GM18517 (cell line): ENCODE results near the gene PILRB.
"Not testable (repeated sequence)": the region's sequence is repeated elsewhere in the genome, so short reads cannot be mapped to it uniquely, and the experiment has no call there.

Experiments
- ATAC-seq: cut with Tn5 transposase; IDR thresholded peaks from one replicate; pipeline ENCODE4 v1.9.1; 2021; ENCODE audit warnings: mild to moderate bottlenecking, moderate library complexity; ENCODE audit not compliant: unreplicated experiment

The PILRB gene

DNA sequence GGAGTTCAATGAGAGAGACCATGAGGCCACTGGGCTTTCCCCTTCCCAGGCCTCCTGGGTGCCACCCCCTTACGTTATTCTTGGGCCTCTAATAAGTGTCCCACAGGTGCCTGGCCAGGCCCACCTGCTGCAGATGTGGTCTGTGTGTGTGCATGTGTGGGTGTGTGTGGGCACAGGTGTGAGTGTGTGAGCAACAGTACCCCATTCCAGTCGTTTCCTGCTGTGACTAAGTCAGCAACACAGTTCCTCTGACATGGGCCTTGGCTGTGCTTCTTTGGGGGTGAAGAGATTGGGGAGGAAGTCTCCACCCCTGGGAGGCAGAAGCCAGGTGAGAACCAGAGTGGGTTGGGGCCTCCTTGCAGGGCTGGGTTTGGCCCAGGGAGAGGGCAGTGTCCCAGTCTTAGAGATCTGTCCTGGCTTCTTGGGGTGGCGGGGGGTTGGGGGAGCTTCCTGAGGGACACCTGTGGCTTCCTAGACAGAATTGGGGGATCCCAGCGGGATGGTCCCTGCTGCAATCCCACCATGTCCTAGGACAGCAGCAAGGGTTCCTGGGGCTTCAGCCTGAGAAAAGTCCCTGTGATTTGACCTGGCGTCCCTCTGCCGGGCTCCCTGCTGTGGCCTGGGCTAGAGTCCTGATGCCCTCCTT lies 4.1 kb upstream of the PILRB start:
- ATAC-seq = no peak

DNA sequence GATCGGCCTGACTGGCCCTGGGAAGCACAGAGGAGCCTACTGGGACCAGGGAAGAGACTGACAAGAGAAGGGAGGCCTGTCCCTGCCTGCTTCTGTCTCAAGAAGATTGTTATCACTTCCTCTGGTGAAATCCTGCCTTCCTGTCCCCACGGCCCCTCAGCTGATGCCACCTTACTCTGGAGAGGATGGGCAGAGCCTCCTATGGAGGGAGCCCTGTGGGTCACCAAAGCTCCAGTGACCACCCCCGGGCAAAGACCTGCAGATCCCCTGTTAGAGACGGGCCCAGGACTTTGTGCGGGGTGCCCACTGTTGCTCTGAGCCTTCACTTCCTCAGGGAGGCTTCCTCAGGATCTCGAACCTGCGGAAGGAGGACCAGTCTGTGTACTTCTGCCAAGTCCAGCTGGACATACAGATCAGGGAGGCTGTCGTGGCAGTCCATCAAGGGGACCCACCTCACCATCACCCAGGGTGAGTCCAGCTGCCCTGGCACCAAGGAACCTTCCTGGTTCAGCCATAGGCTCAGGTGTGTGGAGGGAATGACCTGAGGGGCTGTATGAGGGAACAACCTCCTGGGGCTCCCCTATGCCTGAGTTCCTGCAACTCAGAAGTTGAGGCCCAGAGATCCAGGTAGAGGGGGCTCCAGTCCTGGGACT lies 1.4 kb upstream of the PILRB start:
- ATAC-seq = no peak

DNA sequence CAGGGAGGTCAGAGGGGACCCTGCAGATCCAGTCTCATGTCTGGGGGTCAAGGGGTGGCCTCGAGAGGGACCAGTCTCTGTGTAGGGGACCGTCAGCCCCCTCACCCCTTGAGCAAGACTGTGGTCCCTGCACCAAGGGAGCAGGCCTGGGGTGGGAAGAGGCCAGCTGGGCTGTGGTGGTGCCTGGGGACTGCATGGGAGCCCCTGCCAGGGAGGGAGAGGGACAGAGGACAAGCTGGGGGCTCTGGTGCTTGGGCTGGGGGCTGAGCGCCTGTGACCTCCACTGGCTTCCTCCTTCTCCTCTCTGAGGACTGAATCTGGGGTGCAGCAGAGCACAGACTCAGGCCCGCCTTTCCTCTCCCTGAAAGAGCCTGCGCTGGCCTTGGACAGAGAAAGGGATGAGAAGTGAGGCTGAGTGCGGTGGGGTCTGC lies 771 bp upstream of the PILRB start:
- no peak for ATAC-seq

DNA sequence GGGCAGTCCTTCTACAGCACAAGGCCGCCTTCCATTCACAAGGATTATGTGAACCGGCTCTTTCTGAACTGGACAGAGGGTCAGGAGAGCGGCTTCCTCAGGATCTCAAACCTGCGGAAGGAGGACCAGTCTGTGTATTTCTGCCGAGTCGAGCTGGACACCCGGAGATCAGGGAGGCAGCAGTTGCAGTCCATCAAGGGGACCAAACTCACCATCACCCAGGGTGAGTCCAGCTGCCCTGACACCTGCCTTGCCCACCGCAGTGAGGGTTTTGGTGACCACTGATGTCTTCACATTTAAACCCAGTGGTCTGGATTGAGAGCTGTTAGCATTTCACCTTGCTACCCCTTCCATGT lies 918 bp downstream of the PILRB start:
- ATAC-seq = no peak

DNA sequence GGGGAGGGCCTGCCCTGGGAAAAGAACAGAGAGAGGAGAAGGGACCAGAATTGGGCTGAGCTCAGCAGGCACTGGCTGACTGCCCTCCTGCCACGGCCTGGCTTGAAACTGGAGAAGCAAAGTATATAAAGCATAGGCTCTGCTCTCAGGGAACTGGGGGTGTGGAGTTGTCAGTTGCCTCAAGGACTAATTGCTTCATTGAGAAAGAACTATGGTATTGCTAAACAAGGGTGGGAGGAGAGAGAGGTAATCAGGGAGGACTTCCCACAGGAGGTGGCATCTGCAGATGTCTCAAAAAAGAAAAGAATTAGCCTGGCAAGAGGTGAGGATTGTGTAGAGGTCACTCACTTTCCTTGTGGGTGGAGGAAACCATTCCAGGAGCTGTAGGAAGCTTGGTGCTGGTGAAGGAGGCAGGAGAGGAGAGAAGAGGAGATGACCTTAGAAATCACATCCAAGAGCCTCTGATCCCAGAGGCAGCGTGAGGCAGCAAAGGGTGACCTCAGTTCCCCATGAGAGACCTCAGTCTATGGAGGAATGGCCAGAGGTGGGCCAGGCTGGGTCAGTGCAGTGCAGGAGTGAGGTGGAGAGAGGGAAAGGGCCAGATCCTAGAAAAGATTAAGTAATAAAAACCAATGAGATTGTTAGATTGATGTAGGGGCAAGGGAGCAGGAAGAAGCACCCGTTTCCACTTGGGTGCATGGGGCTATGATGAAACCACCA lies 2.4 kb downstream of the PILRB start:
- ATAC-seq = no peak

DNA sequence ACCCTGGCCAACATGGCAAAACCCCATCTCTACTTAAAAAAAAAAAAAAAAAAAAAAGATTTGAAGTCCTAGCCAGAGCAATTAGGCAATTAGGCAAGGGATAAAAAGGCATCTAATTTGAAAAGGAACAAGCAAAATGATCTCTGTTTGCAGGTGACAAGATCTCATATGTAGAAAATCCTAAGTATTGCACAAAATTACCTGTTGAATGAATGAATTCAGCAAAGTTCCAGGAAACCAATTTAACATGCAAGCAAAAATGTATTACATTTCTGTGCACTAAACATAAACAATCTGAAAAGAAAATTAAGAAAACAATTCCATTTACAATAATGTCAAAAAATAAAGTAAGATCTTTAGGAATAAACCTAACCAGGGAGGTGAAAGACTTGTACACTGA lies 5.2 kb downstream of the PILRB start:
- ATAC-seq = no peak

DNA sequence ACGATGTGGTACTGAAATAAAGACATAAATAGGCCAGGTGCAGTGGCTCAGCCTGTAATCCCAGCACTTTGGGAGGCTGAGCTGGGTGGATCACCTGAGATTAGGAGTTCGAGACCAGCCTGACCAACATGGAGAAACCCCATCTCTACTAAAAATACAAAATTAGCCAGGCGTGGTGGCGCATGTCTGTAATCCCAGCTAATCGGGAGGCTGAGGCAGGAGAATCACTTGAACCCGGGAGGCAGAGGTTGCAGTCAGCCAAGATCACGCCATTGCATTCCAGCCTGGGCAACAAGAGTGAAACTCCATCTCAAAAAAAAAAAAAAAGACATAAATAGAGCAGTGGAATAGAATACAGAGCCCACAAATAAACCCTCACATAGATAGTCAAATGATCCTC lies 5.9 kb downstream of the PILRB start:
- ATAC-seq = not testable (repeated sequence)

DNA sequence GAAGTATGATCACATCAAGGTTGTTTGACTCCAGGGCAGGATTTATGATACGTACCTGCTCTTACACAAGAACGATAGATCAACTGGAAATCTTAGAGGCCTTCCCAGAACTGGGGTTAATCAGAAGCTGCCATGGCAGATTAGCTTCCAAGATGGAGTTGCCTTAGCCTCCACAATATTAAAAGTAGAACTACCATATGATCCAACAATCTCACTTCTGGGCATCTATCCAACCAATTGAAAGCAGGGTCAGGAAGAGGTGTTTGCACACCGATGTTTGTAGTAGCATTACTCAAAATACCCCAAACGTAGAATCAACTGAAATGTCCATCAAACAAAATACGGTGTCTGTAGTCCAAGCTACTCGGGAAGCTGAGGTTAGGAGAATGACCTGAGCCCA lies 6.6 kb downstream of the PILRB start:
- ATAC-seq = no peak

DNA sequence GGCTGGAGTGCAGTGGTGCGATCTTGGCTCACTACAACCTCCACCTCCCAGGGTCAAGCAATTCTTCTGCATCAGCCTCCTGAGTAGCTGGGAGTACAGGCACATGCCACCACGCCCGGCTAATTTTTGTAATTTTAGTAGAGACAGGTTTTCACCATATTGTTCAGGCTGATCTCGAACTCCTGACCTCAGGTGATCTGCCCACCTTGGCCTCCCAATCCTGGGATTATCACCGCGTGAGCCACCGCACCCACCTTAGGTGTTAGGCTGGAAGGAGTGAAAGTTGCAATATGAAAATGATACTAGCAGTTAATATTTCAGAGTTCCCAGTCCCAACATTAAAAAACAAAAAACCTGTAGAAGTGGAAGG lies 8.1 kb downstream of the PILRB start:
- ATAC-seq = not testable (repeated sequence)

DNA sequence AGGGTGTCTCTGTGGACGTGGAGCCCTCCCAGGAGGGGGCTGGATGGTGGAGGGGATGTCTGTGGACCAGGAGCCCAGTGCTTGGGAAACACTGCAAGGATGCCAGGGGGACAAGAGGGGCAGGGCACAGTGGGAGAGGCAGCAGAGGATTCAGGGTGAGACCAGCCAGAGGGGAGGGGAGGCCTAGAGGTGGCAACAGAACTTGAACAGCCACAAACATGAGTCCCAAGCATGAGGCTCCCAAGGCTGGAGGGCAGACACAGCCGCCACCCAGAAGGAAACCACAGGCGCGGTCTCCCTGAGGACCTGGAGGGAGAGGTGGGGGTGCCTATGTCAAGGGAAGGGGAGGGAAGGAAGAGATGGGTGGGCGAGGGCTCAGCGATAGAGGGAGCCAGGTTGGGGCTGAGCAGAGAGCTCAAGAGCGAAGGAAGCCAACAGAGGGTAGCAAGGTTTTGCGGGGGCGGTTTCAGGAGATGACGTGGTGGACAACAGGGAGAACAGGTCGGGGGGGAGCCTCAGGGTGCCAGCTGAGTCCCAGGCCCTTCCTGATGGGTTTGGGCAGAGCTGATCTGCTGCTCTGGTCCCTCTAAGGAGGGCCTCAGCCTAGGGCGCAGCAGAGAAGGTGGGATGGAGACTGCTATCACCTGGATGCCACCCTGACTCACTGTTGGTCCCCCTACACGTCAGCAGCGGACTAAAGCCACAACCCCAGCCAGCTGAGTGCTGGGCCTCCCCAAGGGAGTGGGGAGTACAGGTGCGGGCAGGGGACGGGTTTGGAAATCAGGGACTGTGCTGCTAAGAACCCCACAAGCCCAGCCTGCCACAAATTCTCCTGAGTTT lies 8.7 kb downstream of the PILRB start:
- peak; percentile 26 for ATAC-seq

DNA sequence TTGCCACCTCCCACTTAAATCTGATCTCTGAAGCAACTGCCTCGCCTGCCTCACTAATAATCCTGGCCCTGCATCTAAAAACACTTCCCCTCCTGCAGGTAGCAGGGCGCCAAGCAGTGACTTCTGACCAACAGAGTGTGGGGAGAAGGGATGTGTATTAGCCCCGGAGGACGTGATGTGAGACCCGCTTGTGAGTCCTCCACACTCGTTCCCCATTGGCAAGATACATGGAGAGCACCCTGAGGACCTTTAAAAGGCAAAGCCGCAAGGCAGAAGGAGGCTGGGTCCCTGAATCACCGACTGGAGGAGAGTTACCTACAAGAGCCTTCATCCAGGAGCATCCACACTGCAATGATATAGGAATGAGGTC lies 9.3 kb downstream of the PILRB start:
- no peak for ATAC-seq

DNA sequence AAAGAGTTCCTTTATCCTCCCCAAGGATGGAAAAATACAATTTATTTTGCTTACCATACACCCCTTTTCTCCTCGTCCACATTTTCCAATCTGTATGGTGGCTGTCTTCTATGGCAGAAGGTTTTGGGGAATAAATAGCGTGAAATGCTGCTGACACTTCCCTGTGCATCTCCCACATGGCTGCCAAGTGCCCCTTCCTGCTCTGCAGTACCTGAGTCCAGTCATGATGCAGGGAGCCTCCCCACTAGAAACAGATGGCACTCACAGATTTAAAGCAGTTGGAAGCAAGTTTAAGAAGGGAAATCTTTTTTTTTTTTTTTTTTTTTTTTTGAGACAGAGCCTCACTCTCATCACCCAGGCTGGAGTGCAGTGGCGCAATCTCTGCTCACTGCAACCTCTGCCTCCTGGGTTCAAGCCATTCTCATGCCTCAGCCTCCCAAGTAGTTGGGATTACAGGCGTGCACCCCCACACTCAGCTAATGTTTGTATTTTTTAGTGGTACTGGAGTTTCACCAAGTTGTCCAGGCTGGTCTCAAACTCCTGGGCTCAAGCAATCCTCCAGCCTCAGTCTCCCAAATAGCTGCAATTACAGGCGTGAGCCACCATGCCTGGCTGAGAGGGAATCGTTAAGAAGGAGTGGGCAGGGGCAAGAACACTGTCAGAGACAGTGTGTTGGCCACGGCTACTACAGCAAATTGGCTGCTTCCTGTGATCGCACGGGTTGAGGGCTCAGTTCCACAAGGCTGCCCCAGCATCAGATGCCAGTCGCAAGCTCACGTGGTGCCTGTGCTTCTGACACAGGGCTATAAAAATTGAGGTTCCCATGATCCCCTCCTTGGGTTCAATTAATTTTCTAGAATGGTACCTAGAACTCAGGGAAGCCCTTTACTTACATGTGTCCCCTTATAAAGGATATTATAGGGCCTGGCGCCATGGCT lies 10.0 kb downstream of the PILRB start:
- ATAC-seq = no peak

DNA sequence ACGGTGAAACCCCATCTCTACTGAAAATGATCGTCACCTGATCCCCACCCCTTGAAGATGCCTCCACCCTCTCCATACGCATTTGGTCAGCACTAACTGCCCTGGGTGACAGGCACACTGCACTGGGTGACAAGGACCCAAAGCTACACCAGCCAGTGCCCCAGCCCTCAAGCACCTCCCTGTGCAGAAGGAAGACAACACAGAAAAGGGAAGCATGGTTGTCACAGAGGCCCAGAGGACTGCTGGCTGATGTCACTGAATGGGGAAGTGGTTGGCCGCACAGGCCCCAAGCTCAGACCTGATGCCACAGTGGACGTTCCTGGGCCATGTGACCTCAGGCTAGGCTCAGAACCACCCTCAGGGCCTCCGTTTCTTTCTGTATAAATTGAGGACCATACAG lies 11.2 kb downstream of the PILRB start:
- peak; percentile 50 for ATAC-seq

DNA sequence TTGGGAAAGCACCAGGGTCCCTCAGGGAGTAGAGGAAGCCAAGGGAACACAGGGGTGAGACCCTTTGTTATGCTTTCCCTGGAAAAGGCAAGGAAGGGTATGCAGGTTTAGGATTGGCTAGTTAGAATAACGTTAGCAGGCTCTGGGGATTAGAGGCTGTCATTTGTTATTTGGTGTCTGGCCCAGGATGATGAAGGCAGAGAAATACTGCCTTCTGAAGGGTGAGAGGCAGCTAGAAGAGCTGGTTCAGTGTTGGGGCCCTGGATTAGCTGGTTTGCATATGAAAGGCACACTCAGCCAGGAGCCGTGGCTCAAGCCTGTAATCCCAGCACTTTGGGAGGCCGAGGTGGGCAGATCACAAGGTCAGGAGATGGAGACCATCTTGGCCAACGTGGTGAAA lies 12.4 kb downstream of the PILRB start:
- no peak for ATAC-seq

DNA sequence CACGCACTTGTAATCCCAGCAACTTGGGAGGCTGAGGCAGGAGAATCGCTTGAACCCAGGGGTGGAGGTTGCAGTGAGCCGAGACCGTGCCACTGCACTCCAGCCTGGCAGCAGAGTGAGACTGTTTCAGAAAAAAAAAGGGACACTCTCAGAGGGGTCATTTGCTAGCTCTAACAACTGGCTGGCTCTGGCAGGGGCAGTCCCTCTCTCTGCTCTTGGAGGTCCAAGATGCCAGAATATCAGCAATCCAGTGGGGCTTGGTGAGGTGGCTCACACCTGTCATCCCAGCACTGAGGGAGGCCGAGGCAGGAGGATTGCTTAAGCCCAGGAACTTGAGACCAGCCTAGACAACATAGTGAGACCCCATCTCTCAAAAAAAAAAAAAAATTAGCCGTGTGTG lies 12.8 kb downstream of the PILRB start:
- no peak for ATAC-seq

DNA sequence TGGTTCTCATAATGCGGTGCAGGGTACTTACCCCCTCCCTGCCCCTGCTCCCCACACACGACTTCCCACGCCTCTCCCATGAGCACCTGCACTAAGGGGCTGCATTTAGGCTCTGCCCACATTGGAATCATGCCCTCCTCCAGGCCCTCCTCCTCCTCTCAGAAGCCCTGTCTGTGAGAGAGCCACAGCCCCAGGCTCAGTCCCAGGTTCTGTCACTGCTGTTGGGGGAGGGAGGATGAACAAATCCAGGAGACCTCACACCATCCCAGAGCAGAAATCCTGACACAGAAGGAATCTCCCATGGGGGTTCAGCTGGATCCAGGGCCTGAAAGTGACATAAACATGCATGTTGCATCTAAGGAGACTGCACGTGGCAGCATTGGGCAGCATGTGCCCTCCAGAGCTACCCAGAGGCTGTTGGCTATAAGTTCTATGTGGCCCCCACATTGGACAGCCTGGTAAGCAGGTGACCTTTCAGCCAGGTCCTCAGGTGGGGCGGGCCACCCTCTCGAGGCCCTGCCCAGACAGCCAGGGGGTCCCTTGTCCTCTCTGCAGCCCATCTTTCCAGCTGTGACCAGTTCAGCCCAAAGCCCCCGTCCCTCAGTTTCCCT lies 13.7 kb downstream of the PILRB start:
- ATAC-seq = no peak

DNA sequence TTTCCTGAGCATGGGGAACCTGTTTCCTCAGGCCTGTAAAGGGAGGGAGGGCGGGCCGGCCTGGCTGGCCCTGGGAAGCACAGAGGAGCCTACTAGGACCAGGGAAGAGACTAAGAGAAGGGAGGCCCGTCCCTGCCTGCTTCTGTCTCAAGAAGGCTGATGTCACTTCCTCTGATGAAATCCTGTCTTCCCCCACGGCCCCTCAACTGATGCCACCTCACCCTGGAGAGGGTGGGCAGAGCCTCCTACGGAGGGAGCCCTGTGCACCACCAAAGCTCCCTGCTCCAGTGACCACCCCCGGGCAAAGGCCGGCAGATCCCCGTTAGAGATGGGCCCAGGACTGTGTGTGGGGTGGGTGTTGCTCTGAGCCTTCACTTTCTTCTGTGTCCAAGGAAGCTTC lies 14.3 kb downstream of the PILRB start:
- no peak for ATAC-seq

DNA sequence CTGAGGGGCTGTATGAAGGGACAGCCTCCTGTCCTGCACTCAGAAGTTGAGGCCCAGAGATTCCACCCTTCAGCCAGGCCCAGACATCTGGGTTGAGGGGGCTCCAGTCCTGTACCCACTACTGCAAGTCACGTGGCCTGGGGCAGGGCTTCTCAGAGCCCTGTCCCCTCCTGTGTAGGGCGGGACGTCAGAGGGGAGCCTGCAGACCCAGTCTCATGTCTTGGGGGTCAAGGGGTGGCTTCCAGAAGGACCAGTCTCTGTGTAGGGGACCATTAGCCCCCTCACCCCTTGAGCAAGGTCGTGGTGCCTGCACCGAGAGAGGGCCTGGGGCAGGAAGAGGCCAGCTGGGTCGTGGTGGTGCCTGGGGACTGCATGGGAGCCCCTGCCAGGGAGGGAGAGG lies 14.8 kb downstream of the PILRB start:
- no peak for ATAC-seq

DNA sequence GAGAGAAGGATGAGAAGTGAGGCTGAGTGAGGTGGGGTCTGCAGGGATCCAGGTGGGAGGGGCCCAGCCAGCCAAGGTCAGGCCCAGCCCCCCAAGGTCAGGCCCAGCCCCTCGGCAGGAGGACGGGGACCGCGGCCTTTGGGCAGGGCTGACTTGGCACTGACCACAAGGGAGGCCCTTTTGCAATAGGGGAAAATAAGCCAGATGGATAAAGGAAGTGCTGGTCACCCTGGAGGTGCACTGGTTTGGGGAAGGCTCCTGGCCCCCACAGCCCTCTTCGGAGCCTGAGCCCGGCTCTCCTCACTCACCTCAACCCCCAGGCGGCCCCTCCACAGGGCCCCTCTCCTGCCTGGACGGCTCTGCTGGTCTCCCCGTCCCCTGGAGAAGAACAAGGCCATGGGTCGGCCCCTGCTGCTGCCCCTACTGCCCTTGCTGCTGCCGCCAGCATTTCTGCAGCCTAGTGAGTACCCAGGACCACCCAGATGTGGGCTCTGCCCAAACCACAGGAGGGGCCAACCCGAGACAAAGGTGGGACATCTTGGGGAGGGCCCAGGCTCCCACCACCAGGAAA lies 15.4 kb downstream of the PILRB start, which contains the start of gene PILRA:
PILRA (plus strand) TSS at position 227 of the 571 bp plus-strand sequence; CDS start at position 397, 170 bp downstream.
- no peak for ATAC-seq
